Uterus (tissue), 4 donors: ENCODE results near the gene CCNL1. TPM values are rescaled to one million over a fixed set of nuclear protein-coding genes. Genes with fewer than 3 reads are reported as not detected.
"Not testable (repeated sequence)": the region's sequence is repeated elsewhere in the genome, so short reads cannot be mapped to it uniquely, and the experiment has no call there.

Experiments
- DNase-seq, 2 donors: peaks; one replicate each; pipeline ENCODE4 v3.0.0-alpha.2; 2019 to 2020
- H3K27ac ChIP-seq, 2 donors: fragments of 200-600 bp; sonication (generic); 1 replicate in 1 of 2; 2 replicates in 1 of 2; pipeline ENCODE4 v1.5.1; 2016 to 2018
- H3K27me3 ChIP-seq, 2 donors: fragments of 200-600 bp; sonication (generic); one replicate each; pipeline ENCODE4 v1.5.1; 2018 to 2019; ENCODE audit warnings: control low read depth in 1 of 2
- H3K36me3 ChIP-seq, 2 donors: fragments of 200-600 bp; sonication (generic); one replicate each; pipeline ENCODE4 v1.5.1; 2019; ENCODE audit warnings: control low read depth in 1 of 2
- H3K4me1 ChIP-seq, 2 donors: fragments of 200-600 bp; sonication (generic); one replicate each; pipeline ENCODE4 v1.5.1; 2018 to 2019; ENCODE audit warnings: control low read depth in 1 of 2
- H3K4me3 ChIP-seq, 2 donors: fragments of 200-600 bp; sonication (generic); 1 replicate in 1 of 2; 2 replicates in 1 of 2; pipeline ENCODE4 v1.5.1; 2018 to 2019; ENCODE audit warnings: mild to moderate bottlenecking in 1 of 2
- H3K9me3 ChIP-seq, 2 donors: fragments of 200-600 bp; sonication (generic); one replicate each; pipeline ENCODE4 v1.5.1; 2019; ENCODE audit warnings: control low read depth in 1 of 2
- POLR2A ChIP-seq, 2 donors: fragments of 450-650 bp; IDR thresholded peaks; one replicate each; pipeline ENCODE4 v1.6.1; 2016; ENCODE audit warnings: antibody characterized with exemption in 2 of 2, mild to moderate bottlenecking in 1 of 2, moderate library complexity in 1 of 2
- intact Hi-C: fragments of 100-400 bp; cut with DNase I; formaldehyde crosslinking; loops from one replicate; pipeline ENCODE4 v1.15.1; 2023; ENCODE audit warnings: low total_unique reads
- total RNA-seq, 4 donors: library from RNA; depleted of rRNA in 3 of 4; stranded (reverse); fragments of >200 nt in 3 of 4; gene quantifications; one replicate each; pipeline versions ENCODE4 v1.1.0 to v1.2.4, GENCODE V29; 2014 to 2023
- TF ChIP-seq, protein P1 (sequence below), 4 experiments: fragments of 200-600 bp in 2 of 4; fragments of 450-650 bp in 2 of 4; sonication (generic) in 2 of 4; IDR thresholded peaks; one replicate each; pipeline ENCODE4 v1.5.1; 2016 to 2019; ENCODE audit warnings: antibody characterized with exemption in 4 of 4, mild to moderate bottlenecking in 2 of 4, moderate library complexity in 1 of 4
- donor health status: DM: yes; HTN: yes; CAD: no.

The CCNL1 gene
- total RNA-seq, 4 donors from 2014 or later: 100 to 252 (median 155) TPM

DNA sequence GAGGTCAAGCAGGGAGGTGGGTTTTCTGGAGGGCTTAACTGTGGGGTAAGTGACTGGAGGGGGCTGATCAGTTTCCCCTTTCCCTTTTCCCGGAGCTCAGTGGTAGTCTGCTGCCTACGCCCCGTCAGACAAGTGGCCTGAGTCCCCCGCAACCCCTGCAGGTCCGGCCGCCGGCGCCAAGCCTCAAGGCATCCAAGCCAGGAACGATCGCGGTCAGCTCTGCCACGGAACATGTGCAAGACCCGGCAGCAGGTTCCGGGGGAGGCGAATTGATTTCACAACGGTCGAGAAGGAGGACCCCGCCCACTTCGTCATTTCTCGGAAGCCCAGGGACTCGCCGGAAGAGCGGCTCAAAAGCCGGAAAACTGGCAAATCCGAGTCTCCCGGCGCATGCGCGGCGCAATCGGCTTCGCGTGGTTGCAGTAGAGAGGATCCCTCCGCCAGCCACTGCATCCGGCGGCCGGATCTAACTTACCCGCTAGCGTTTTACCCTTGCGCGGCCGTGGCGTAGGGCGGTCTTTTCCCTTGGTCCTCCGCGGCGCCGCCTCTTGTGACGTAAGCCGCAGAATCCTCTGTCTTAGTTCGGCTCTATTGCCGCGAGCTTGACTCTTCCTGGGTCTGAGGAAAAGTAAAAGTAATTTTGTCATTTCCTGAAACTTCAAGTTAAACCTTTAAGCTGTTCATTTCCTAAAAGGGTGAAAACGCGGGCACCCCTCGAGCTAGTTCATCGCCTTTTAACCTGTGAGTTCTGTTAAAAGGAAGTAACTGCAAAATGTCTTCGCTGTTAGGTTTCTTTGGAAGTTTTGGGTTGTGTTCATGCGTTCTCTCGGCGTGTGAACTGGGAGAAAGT, 14.9 kb upstream of the CCNL1 start:
- Histone ChIP-seq H3K9me3 (no peaks in the 10 kb centered on the region), H3K4me1 (no peaks in the 10 kb centered on the region), H3K4me3 (peak overlapping the region; percentile 64 to 68), H3K27me3 (no peaks in the 10 kb centered on the region), H3K27ac (peak overlapping the region; percentile 98), H3K36me3 (no peaks in the 10 kb centered on the region)
- DNase-seq: peak; percentile 99 to 100
- intact Hi-C loops: loop anchor here (2.0 kb wide), 1 partner anchor 14 kb away; the partner anchor contains the start of gene CCNL1
- TF ChIP-seq, protein P1, sequence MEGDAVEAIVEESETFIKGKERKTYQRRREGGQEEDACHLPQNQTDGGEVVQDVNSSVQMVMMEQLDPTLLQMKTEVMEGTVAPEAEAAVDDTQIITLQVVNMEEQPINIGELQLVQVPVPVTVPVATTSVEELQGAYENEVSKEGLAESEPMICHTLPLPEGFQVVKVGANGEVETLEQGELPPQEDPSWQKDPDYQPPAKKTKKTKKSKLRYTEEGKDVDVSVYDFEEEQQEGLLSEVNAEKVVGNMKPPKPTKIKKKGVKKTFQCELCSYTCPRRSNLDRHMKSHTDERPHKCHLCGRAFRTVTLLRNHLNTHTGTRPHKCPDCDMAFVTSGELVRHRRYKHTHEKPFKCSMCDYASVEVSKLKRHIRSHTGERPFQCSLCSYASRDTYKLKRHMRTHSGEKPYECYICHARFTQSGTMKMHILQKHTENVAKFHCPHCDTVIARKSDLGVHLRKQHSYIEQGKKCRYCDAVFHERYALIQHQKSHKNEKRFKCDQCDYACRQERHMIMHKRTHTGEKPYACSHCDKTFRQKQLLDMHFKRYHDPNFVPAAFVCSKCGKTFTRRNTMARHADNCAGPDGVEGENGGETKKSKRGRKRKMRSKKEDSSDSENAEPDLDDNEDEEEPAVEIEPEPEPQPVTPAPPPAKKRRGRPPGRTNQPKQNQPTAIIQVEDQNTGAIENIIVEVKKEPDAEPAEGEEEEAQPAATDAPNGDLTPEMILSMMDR (IDR thresholded peaks at IDR 0.05): peak in 2 of 4 experiments; percentile 31 to 33
- peak; percentile 76 to 96 for TF ChIP-seq POLR2A (IDR thresholded peaks at IDR 0.05)

DNA sequence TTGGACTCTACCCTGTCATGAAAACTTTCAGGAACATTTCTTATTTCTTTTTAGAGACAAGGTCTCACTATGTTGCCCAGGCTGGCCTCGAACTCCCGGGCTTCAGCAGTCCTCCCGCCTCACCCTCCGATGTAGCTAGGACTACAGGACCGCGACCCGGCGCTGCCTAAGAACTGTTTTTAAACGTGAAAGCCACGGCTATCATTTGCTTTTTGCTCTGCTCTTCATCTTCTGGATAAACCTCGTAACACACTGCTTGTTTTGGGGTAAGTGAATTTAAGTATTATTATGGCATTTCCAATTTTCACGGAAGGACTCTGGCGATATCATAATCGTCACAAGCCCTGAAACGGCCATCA, 14.3 kb upstream of the CCNL1 start:
- Histone ChIP-seq H3K4me3 (peak overlapping the region; percentile 49 to 68), H3K9me3 (no peaks in the 10 kb centered on the region), H3K27ac (peak overlapping the region; percentile 98), H3K27me3 (no peaks in the 10 kb centered on the region), H3K4me1 (no peaks in the 10 kb centered on the region), H3K36me3 (no peaks in the 10 kb centered on the region)
- TF ChIP-seq, protein P1 (IDR thresholded peaks at IDR 0.05): no peak
- no peak for TF ChIP-seq POLR2A (IDR thresholded peaks at IDR 0.05)
- intact Hi-C loops: loop anchor here (2.0 kb wide), 1 partner anchor 13 kb away; the partner anchor contains the start of gene CCNL1
- peak in 1 of 2 donors; percentile 32 for DNase-seq

DNA sequence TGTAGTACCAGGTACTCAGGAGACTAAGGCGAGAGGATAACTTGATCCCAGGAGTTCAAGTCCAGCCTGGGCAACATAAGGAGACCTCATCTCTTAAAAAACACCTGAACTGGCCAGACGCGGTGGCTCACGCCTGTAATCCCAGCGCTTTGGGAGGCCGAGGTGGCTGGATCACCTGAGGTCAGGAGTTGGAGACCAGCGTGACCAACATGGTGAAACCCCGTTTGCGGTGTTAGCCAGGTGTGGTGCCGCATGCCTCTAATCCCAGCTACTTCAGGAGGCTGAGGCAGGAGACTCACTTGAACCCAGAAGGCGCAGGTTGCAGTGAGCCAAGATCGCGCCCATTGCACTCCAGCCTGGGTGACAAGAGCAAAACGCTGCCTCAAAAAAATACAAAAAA, 13.4 kb upstream of the CCNL1 start:
- H3K4me1 ChIP-seq, H3K9me3 ChIP-seq, H3K27me3 ChIP-seq, H3K36me3 ChIP-seq, intact Hi-C loops, H3K4me3 ChIP-seq: not testable (repeated sequence)
- peak overlapping the region in 1 of 2 donors; percentile 98 for H3K27ac ChIP-seq
- peak in 1 of 2 donors; percentile 15 for DNase-seq

DNA sequence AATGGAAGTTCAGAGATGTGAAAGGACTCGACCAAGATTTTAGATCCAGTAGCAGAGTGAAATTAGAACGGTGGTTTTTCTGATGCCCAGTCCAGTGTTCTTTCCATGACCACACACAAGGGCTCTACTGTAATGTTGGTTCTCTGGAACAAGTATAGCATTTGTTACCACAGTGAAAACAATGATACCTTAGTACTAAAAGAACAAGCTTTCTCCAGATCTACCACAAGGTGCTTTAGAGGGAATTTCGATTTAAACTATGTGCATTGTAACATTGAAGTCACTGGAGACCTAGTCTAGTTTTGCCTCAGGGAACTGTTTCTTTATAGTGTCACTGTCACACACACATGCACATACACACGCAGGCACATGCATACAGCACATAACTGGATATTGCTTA, 12.8 kb upstream of the CCNL1 start:
- H3K27me3 ChIP-seq: no peaks in the 10 kb centered on the region
- H3K27ac ChIP-seq: no peak overlapping the region
- H3K4me3 ChIP-seq: no peak overlapping the region
- H3K36me3 ChIP-seq: no peaks in the 10 kb centered on the region
- no peak for DNase-seq
- TF ChIP-seq, protein P1 (IDR thresholded peaks at IDR 0.05): no peak
- no peak for TF ChIP-seq POLR2A (IDR thresholded peaks at IDR 0.05)
- H3K9me3 ChIP-seq: no peaks in the 10 kb centered on the region
- intact Hi-C loops: no loop called here
- H3K4me1 ChIP-seq: no peaks in the 10 kb centered on the region

DNA sequence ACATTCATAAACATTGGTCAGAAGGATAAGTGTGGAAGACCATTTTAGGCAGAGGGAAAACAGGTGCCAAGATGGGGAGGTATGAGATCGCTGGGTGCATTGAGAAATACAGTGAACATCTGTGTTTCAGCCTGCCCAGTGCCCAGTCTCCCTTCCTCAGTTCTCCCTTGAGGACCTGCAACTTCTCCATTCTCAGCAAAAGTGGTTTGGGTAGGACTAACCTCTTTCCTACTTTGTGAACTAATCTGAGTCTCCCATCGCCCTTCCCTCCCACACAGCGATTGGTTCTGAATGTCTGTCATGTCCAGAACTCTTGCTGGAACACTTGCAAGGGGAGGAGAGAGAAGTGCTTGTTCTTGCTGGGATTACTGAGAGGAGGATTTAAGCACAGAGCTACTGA, 10.9 kb upstream of the CCNL1 start:
- intact Hi-C loops: no loop called here
- Histone ChIP-seq H3K36me3 (no peaks in the 10 kb centered on the region), H3K27me3 (no peaks in the 10 kb centered on the region), H3K4me1 (no peaks in the 10 kb centered on the region), H3K27ac (no peak overlapping the region), H3K9me3 (no peaks in the 10 kb centered on the region), H3K4me3 (no peak overlapping the region)
- no peak for DNase-seq
- no peak for TF ChIP-seq POLR2A (IDR thresholded peaks at IDR 0.05)
- TF ChIP-seq, protein P1 (IDR thresholded peaks at IDR 0.05): no peak
